Stimulated activated naive CD4-positive, alpha-beta T cell (primary cell): ENCODE measurements around the gene BCAR1.
"Not testable (repeated sequence)": the region's sequence is repeated elsewhere in the genome, so short reads cannot be mapped to it uniquely, and the experiment has no call there.

Source experiments
- DNase-seq, 6 experiments: peaks; one replicate each; lab custom pipeline; 2025; lab: John Stamatoyannopoulos, UW

BCAR1 gene

GRCh38 chr16:75271441-75272096 lies 20.1 kb upstream of the BCAR1 start:
- no peak for DNase-seq

- not testable (repeated sequence) for DNase-seq
Observed at GRCh38 chr16:75269358-75269757, 17.9 kb upstream of the BCAR1 start.

GRCh38 chr16:75267631-75268264 lies 16.3 kb upstream of the BCAR1 start:
- DNase-seq: no peak

- no peak for DNase-seq
Observed at GRCh38 chr16:75266738-75267630, 15.6 kb upstream of the BCAR1 start.

- DNase-seq: no peak
Observed at GRCh38 chr16:75265911-75266701, 14.7 kb upstream of the BCAR1 start.

- no peak for DNase-seq
Observed at GRCh38 chr16:75264999-75265910, 13.8 kb upstream of the BCAR1 start.

- DNase-seq: no peak
Observed at GRCh38 chr16:75264457-75264998, 13.1 kb upstream of the BCAR1 start.

GRCh38 chr16:75263963-75264445 lies 12.6 kb upstream of the BCAR1 start:
- no peak for DNase-seq

- no peak for DNase-seq
Observed at GRCh38 chr16:75263291-75263962, 12.0 kb upstream of the BCAR1 start.

- no peak for DNase-seq
Observed at GRCh38 chr16:75262800-75263127, 11.3 kb upstream of the BCAR1 start.

GRCh38 chr16:75262104-75262799 lies 10.8 kb upstream of the BCAR1 start:
- DNase-seq: no peak

- DNase-seq: no peak
Observed at GRCh38 chr16:75261590-75262078, 10.2 kb upstream of the BCAR1 start.

- DNase-seq: no peak
Observed at GRCh38 chr16:75260851-75261589, 9.6 kb upstream of the BCAR1 start.

- no peak for DNase-seq
Observed at GRCh38 chr16:75258807-75259141, 7.3 kb upstream of the BCAR1 start.

- no peak for DNase-seq
Observed at GRCh38 chr16:75257886-75258806, 6.7 kb upstream of the BCAR1 start.

- no peak for DNase-seq
Observed at GRCh38 chr16:75256696-75257343, 5.4 kb upstream of the BCAR1 start.

GRCh38 chr16:75256059-75256571 lies 4.7 kb upstream of the BCAR1 start:
- DNase-seq: no peak
